GM15510 (cell line): ENCODE data around the gene LDLRAD4.

Source experiments
- POLR2A ChIP-seq: IDR thresholded peaks from 3 replicates; pipeline ENCODE4 v1.6.1; 2011; ENCODE audit warnings: borderline replicate concordance; ENCODE audit not compliant: insufficient read length; ENCODE audit errors: extremely low read depth

The LDLRAD4 gene

DNA sequence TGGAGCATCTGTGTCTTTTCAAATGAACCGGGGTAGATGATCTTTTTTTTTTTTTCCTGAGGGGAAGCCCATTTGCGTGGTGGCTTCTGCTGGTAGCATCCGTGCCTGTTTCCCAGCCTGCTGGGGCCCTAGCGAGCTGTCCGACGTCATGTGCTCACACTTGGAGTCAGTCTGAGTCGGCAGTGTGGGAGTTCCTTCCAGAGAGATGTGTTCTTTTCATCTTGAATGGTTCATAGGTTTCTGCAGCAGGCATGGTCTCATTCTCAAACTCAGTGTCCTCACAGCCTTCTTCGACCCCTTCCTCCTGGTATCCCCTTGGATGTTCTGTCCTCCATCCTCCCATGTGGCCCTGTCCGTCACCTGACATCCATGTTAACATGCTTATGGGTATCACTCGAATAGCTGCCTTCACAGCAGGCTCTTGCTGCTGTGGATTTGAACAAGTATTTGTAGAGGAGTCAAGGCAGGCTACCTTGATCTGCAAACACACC, 51.0 kb downstream of the LDLRAD4 start:
- TF ChIP-seq POLR2A, result no peak

DNA sequence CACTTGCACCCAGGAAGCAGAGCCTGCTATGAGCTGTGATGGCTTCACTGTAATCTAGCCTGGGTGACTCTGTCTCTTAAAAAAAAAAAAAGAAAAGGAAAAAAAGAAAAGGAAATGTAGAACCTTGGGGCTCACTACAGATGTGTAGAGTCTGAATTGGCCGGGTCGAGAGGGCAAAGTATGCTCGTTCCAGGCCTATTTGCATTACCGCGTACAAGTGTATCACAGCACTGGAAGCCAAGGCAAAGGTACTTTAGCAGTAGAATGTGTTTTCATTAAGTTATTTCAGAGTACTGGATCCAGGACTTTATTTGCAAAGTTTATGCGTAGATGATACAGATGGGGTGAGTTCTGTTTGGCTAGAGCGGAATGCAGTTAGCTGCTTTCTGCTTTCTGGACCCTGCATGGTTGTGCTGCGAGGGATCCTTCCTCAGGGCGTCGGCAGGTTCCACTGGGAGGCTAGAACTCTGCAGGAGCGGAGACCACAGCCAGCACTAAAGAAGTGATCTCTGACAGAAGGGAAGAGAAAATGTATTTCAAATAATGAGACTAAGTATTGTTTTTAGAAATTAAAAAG, 51.8 kb downstream of the LDLRAD4 start:
- no peak for TF ChIP-seq POLR2A

DNA sequence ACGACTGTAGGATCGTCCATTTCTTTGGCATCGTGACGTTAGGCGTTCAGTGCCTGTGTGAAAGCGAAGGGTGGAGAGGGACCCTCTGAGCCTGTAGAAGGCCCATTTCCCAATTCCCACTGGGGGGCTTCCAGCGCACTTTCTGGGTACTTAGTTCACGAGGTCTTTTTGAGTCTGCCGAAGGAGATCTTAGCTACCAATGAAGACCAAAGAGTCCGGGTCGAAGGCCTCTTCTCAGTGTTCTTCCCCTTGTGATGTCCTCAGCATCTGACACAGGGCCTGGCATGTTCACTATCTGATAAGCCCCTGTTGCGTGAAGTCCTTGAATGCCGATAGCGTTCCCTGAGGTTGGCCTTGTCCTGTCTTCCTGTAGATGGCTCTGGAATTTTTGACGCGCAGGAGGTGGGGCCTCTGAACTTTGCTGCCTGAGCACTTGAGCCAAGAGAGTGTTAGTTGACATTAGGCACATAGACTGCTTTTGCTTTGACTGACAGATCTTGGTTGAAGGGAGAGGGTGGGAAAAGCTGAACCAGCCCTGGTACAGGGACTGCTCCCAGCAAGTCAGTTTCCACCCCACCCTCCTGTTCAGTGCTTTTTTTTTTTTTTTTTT, 52.8 kb downstream of the LDLRAD4 start:
- no peak for TF ChIP-seq POLR2A

DNA sequence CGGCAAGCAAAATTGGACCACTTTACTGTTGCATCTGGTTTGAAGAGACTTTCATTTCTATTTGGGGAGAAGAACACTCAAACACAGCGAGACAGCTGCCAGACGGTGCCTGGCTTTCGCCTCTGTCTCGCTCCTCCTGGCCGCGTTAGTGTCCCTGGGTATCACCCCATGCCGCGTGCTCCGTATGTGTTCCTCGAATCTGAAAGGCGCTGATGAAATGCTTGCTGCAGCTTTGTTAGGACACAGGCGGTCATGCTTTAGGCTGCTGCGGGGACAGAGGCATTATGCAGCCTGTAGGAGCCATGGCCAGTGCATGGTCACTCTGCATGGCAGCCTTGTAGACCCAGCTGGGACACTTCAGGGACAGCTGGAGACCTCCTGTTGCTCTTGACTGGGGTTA, 53.9 kb downstream of the LDLRAD4 start:
- TF ChIP-seq POLR2A, result no peak

DNA sequence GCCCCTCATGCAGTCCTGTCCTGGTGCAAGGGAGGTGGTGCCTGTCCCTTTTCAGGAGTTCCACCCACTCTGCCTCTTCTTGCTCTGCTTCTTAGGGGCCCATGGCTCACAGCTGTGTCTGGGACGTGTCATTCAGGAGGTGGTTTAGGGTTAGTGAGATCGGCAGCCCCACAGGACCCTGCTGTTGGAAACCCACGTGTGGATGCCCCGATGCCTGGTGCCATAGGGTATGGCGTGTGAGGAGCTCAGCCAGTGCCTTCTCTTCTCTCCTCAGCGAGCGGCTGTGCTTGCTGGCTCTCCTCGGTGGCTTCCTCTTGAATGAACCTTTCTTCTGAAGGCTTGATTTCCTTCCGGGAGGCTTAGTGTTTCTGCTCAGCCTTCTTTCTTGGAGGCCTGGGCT, 55.2 kb downstream of the LDLRAD4 start:
- no peak for TF ChIP-seq POLR2A

DNA sequence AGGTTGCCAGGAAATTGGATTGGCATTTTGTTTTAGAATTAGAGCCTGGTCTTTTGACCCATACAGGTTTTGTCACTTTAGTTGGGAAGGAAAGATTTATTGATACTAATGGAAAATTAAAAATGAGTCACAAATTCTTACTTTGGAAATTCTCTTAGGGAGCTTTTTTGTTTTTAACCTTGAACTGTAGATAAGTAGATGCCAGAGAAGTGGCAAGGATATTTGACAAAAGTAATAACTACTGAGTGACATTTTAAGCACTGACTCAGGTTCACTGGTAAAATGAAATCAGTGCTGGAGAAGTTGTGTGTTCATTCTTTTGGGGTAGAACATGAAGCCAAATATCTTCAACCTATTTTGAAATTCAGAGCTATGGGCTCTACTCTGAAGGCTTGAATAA, 56.5 kb downstream of the LDLRAD4 start:
- TF ChIP-seq POLR2A, result no peak

DNA sequence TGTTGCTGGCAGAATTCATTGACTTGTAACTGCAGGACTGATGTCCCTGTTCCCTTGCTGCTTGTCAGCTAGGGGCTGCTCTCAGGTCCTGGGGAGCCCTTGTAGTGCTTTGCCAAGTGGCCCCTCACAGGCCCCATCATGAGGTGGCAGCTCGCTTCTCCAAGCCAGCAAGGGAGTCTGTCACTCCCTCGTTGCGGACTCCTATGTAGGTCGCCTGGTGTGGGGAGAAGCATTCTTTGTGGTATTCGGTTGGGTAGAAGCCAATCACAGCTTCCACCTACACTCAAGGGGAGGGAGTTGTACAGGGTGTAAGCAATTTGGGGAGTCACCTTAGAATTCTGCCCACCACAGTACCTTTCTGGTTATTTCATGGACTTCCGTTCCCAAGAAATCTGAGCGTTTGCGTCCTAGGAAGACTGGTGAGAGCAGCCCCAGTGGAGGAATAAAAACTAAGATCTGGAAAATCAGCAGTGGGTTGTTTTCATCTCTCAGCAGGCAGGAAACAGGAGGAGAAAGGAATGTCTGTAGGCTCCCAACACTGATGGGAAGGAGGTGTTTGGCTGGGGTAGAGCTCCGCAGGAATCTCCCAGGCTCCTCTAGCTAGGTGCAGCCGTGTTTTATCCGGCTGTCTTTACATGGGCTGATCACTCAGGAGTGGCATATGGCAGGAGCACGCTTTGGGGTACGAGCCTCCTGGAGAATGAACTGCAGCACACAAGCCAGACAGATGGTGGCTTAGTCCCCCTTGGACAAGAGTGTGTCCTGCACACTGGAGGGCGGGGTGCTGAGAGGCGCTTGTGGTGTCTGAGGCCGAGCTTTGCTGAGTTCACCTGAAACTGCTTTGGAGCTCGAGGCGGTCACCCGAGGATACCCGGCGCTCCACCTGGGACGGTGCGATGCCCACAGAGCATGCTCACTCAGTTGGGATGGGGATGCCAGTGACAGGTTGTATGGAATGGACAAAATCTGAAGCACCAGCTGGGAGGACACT, 58.3 kb downstream of the LDLRAD4 start:
- no peak for TF ChIP-seq POLR2A

DNA sequence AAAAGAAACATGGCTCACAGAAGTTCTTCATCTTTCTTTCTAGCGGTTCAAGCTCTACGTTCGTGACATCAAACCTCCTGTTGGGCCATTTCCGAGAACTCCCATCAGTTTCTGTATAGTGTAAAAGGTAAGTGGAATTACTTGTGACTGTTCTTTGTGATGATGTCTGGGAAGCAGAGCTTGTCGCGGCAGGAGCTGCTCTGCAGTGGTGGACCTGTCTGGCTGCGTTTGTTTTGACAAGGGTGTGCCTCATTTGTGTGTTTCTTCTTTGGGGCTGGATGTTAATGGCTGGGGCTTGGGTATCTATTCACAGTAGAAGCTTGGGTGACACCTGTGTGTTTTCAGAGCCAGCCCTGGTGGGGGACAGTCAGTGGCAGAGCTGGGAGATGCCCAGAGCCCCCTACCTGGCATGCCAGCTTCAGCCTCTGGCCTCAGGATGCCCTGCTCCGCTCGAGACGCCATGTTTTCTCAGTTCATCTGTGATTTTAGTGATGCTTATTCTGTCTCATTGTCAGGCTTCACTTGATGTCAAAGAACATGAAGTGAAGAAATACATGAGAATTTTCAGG, 59.6 kb downstream of the LDLRAD4 start:
- no peak for TF ChIP-seq POLR2A

DNA sequence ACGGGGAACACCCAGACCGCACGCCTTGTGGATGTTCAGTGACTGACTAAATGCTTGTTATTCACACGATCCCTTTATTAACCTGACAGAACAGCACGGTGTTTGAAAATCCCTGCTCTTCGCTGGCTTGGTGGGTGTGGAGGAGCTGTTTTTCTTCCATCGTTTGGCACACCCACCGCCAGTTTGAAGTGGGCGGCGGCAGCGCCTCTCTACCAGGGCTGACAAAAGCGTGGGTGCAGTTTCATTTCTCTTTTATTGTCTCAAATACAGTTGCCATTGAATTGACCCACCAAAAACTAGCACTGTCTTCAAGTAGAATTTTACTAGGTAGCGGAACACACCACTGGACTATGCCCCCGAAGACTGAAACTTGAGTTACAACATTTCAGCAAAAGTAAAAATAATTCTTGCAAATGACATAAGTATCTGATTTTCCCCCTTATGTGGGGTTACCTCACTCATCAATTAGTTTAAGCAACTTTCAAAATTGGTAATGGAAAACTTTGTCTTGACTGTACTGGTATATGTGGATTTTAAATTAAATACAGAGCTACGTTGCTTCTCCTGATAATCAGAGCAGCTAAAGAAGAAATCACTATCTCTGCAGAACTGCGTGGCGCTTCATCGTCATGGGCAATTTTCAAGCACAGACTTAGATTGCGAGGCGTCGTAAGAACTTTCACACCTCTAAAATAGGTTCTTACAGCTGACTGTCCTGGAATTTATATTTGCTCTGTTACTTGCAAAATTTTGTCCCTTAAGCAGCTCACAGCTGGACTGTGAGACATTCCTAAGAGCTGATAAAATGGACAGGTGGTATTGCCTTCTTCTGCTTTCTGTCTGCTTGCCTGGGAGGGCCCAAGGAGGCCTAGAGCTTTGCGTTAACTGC, 60.9 kb downstream of the LDLRAD4 start:
- no peak for TF ChIP-seq POLR2A

DNA sequence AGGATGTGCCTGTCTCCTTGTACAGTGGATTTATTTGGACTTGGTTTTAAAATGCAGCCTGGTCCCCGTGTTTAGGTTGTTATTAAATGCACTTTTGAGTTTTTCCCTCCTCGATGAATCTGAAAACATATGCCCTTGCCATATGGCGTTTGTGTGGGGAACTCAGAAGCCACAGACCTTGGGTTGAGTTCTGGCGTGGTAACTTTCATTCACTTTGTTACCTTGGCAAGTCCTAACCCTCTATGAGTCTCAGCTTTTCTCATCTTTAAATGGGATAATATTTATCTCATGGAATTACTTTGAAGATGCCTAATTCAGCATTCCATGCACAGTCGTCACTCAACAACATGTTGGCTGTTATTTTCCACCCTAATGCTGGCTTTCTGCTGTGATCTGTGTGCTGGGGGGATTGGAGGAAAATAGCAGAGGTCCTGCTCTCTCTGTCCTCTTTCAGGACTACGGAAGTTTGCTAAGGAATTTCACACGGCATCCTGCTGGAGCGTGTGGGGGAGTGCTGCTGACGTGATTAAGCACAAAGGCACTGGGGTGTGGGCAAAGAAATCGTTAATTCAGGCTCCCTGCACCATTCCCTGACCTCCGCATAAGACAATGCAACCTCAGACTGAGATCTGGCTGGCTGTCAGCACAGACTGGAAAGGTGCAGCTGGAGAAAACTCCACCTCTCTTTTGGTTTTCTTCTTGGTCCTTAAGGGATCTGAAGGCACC, 61.7 kb downstream of the LDLRAD4 start:
- TF ChIP-seq POLR2A, result no peak

DNA sequence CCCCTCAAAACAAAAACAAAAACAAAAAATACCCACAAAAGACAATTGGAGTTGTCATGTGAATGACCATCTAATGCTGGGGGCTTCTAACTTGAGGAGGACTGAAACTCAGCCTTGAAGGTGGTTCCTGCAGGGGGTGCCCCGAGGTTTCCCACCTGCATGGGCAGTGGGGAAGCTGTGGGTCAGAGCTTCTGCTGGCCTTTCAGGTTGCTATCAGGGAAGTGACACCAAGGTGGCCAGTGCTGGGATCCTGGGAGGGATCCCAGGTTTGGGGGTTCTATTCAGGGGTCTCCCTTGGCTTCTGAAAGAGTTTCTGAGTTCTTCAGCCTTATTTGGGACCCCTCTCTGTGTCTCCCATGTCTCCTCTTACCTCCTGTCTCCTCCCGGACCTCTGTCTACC, 62.8 kb downstream of the LDLRAD4 start:
- TF ChIP-seq POLR2A, result no peak

DNA sequence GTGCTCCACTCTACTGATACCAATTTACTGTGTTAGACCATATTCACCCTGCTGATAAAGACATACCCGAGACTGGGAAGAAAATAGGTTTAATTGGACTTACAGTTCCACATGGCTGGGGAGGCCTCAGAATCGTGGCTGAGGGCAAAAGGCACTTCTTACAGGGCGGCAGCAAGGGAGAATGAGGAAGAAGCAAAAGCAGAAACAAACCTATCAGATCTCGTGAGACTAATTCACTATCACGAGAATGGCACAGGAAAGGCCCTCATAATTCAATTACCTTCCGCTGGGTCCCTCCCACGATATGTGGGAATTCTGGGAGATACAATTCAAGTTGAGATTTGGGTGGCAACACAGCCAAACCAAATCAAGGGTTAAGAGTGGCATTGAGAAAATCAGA, 65.2 kb downstream of the LDLRAD4 start:
- TF ChIP-seq POLR2A, result no peak

DNA sequence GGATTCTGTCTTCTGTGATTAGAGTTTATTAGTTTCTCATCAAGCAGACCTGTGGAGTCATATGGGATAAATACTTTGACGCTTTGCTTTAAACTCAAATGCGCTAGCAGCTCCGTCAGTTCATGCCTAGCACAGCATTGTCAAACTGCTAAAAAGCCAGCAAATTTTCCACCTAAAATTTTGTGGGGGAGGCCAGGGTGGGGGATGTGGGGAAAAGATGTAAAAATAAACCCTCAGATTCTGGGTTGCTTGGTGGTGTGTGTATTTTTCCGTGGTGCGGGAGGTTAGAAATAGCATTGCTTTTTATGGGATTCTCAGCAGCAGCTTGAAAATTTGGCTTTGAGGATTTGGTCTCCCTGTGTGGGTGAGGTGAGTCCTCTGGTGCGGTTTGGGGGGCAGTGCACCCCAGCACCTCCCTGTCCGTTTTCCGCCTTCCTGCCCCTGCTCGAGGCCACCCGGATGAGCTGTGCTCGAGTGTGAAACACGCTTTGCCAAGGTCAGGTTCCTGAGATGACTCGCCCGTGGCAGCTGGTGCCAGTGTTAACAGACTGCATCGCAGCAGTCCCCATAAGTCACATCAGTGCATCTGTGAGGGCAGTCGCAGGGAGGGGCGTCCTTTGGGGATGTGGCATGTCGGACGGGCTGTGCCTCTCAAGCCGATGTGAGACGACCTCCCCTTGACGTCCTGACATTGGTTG, 65.9 kb downstream of the LDLRAD4 start:
- no peak for TF ChIP-seq POLR2A
